ENCODE data around the gene GCG.

GCG gene

GRCh38 chr2:162113088-162113775, 38.8 kb downstream of the GCG start:
- H3K4me3 ChIP-seq (ENCODE audit: low read length): no peak overlapping the region
- no peaks in the 10 kb centered on the region for H3K4me1 ChIP-seq (ENCODE audit: control insufficient read depth, insufficient read depth, low read length)
- H3K9me3 ChIP-seq (ENCODE audit: control insufficient read depth, low read length): no peaks in the 10 kb centered on the region
- no peaks in the 10 kb centered on the region for H3K36me3 ChIP-seq (ENCODE audit: control insufficient read depth, insufficient read depth, low read length)
- no peak overlapping the region for H3K9ac ChIP-seq (ENCODE audit: low read length)
- H3K27me3 ChIP-seq (ENCODE audit: control insufficient read depth, insufficient read depth, low read length): peaks cover 3% of the 10 kb centered on the region

- Histone ChIP-seq H3K27me3 (ENCODE audit: control insufficient read depth, insufficient read depth, low read length) (peaks cover 5% of the 10 kb centered on the region), H3K4me1 (ENCODE audit: control insufficient read depth, insufficient read depth, low read length) (no peaks in the 10 kb centered on the region), H3K9me3 (ENCODE audit: control insufficient read depth, low read length) (no peaks in the 10 kb centered on the region), H3K36me3 (ENCODE audit: control insufficient read depth, insufficient read depth, low read length) (no peaks in the 10 kb centered on the region), H3K9ac (ENCODE audit: low read length) (no peak overlapping the region), H3K4me3 (ENCODE audit: low read length) (no peak overlapping the region)
Measured at GRCh38 chr2:162111958-162112850, 39.8 kb downstream of the GCG start.

GRCh38 chr2:162107361-162107901, 44.6 kb downstream of the GCG start:
- H3K4me3 ChIP-seq (ENCODE audit: low read length): no peak overlapping the region
- no peaks in the 10 kb centered on the region for H3K4me1 ChIP-seq (ENCODE audit: control insufficient read depth, insufficient read depth, low read length)
- no peaks in the 10 kb centered on the region for H3K9me3 ChIP-seq (ENCODE audit: control insufficient read depth, low read length)
- H3K9ac ChIP-seq (ENCODE audit: low read length): no peak overlapping the region
- no peaks in the 10 kb centered on the region for H3K36me3 ChIP-seq (ENCODE audit: control insufficient read depth, insufficient read depth, low read length)
- peaks cover 5% of the 10 kb centered on the region for H3K27me3 ChIP-seq (ENCODE audit: control insufficient read depth, insufficient read depth, low read length)

- Histone ChIP-seq H3K27me3 (ENCODE audit: control insufficient read depth, insufficient read depth, low read length) (peaks cover 5% of the 10 kb centered on the region), H3K9ac (ENCODE audit: low read length) (no peak overlapping the region), H3K9me3 (ENCODE audit: control insufficient read depth, low read length) (no peaks in the 10 kb centered on the region), H3K4me1 (ENCODE audit: control insufficient read depth, insufficient read depth, low read length) (no peaks in the 10 kb centered on the region), H3K36me3 (ENCODE audit: control insufficient read depth, insufficient read depth, low read length) (no peaks in the 10 kb centered on the region), H3K4me3 (ENCODE audit: low read length) (no peak overlapping the region)
Measured at GRCh38 chr2:162106746-162107145, 45.3 kb downstream of the GCG start.

GRCh38 chr2:162106146-162106551, 45.9 kb downstream of the GCG start:
- no peaks in the 10 kb centered on the region for H3K36me3 ChIP-seq (ENCODE audit: control insufficient read depth, insufficient read depth, low read length)
- H3K9ac ChIP-seq (ENCODE audit: low read length): no peak overlapping the region
- H3K4me3 ChIP-seq (ENCODE audit: low read length): no peak overlapping the region
- H3K4me1 ChIP-seq (ENCODE audit: control insufficient read depth, insufficient read depth, low read length): no peaks in the 10 kb centered on the region
- peaks cover 5% of the 10 kb centered on the region for H3K27me3 ChIP-seq (ENCODE audit: control insufficient read depth, insufficient read depth, low read length)
- H3K9me3 ChIP-seq (ENCODE audit: control insufficient read depth, low read length): no peaks in the 10 kb centered on the region

- Histone ChIP-seq H3K36me3 (ENCODE audit: control insufficient read depth, insufficient read depth, low read length) (no peaks in the 10 kb centered on the region), H3K9me3 (ENCODE audit: control insufficient read depth, low read length) (no peaks in the 10 kb centered on the region), H3K4me1 (ENCODE audit: control insufficient read depth, insufficient read depth, low read length) (no peaks in the 10 kb centered on the region), H3K9ac (ENCODE audit: low read length) (no peak overlapping the region), H3K4me3 (ENCODE audit: low read length) (no peak overlapping the region), H3K27me3 (ENCODE audit: control insufficient read depth, insufficient read depth, low read length) (peaks cover 5% of the 10 kb centered on the region)
Measured at GRCh38 chr2:162103443-162104009, 48.5 kb downstream of the GCG start.

GRCh38 chr2:162100579-162100978, 51.5 kb downstream of the GCG start:
- H3K27me3 ChIP-seq (ENCODE audit: control insufficient read depth, insufficient read depth, low read length): no peaks in the 10 kb centered on the region
- H3K9me3 ChIP-seq (ENCODE audit: control insufficient read depth, low read length): no peaks in the 10 kb centered on the region
- no peaks in the 10 kb centered on the region for H3K36me3 ChIP-seq (ENCODE audit: control insufficient read depth, insufficient read depth, low read length)
- H3K9ac ChIP-seq (ENCODE audit: low read length): no peak overlapping the region
- no peaks in the 10 kb centered on the region for H3K4me1 ChIP-seq (ENCODE audit: control insufficient read depth, insufficient read depth, low read length)
- H3K4me3 ChIP-seq (ENCODE audit: low read length): no peak overlapping the region

- Histone ChIP-seq H3K4me3 (ENCODE audit: low read length) (no peak overlapping the region), H3K4me1 (ENCODE audit: control insufficient read depth, insufficient read depth, low read length) (no peaks in the 10 kb centered on the region), H3K36me3 (ENCODE audit: control insufficient read depth, insufficient read depth, low read length) (no peaks in the 10 kb centered on the region), H3K9ac (ENCODE audit: low read length) (no peak overlapping the region), H3K9me3 (ENCODE audit: control insufficient read depth, low read length) (no peaks in the 10 kb centered on the region), H3K27me3 (ENCODE audit: control insufficient read depth, insufficient read depth, low read length) (no peaks in the 10 kb centered on the region)
Measured at GRCh38 chr2:162099836-162100235, 52.2 kb downstream of the GCG start.
